Activated CD8-positive, alpha-beta memory T cell treated with anti-CD3 and anti-CD28 coated beads, Interleukin-2, amount 50 U/mL, for 24 hours (primary cell): Measurements from ENCODE around the gene SPATC1L.
"Not testable (repeated sequence)": the region's sequence is repeated elsewhere in the genome, so short reads cannot be mapped to it uniquely, and the experiment has no call there.

ENCODE experiments used
- DNase-seq: peaks from one replicate; pipeline ENCODE4 v3.0.0-alpha.2; 2020; ENCODE audit errors: extremely low read depth

The SPATC1L gene

DNA sequence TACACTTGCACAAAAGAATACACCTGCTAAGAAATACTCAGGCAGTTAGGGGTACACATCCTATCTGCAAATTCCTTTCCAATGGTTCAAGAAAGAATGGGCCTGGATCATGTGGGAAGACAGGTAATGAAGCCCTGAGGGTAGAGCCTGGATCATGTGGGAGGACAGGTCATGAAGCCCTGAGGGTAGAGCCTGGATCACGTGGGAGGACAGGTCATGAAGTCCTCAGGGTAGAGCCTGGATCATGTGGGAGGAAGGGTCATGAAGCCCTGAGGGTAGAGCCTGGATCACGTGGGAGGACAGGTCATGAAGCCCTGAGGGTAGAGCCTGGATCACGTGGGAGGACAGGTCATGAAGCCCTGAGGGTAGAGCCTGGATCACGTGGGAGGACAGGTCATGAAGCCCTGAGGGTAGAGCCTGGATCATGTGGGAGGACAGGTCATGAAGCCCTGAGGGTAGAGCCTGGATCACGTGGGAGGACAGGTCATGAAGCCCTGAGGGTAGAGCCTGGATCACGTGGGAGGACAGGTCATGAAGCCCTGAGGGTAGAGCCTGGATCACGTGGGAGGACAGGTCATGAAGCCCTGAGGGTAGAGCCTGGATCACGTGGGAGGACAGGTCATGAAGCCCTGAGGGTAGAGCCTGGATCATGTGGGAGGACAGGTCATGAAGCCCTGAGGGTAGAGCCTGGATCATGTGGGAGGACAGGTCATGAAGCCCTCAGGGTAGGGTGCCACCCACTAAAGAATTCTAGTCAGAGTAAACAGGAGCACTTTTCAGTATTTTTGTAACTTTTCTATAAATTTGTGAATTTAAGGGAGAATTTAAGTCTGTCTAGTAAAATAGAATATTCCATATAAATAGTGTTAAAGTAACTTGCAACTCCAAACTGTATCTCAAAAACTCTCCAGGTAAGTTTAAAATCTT is 16.9 kb upstream of the SPATC1L start:
- DNase-seq: not testable (repeated sequence)

- DNase-seq: no peak
Observed at GRCh38 chr21:46199436-46200373, 15.4 kb upstream of the SPATC1L start.

DNA sequence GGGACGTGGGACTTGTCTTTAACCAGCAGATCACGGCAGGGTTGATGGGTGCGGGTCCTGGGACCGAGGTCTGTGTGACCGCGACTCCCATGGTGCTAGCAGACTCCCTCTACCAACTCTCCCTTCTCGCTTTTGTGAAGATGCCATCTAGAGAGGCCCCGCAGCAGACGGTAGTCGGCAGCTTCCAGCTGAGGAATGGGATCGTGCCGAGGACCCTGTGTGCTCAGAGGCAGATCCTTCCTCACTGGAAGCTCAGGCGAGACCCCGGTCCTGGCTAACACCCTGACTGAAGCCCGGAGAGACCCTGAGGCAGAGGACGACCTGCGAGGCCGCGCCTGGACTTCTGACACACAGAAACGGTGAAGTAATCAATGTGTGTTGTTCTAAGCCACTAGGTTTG is 12.5 kb upstream of the SPATC1L start:
- no peak for DNase-seq

- no peak for DNase-seq
Observed at GRCh38 chr21:46195595-46196195, 11.4 kb upstream of the SPATC1L start.

DNA sequence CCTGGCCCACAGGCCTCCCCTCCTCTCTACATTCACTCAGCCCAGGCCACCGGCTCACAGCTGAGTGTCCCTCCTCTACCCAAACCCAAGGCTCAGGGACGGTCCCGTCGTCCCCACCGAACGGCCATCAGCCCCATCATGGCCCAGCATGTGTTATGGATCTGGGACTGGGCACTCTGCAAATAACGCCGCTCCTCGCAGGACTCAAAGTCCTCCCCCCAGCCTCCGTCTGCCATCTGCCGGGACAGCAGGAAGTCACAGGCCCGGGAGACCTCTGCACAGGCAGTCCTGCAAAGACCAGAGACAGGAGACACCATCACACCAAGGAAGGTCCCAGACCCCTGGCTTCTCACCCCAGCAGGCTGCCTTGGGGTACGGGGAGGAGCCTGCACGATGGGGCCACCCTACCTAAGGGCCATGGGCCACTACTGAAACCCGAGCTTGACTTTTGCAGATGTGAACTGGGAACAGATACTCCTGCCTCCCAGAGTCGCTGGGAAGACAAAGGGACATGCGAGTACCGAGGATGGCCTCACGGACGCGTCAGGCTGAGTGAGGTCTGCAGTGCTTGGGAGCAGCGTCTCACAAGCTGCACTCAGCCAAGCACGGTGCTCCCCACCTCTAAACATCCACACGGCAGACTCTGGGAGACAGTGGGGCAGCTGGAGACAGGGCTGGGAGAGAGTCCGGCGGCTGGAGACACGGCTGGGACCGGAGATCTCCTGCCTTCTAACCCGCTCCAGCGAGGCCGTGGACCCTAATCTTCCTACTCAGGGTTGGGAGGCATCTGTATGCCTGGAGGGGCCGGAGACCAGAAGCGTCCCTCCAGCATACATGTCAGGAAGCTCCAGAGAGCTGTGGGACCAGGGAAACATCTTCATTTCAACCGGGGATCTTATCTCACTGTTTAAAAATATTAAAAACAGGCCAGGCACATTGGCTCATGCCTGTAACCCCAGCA is 10.4 kb upstream of the SPATC1L start:
- DNase-seq: no peak

- no peak for DNase-seq
Observed at GRCh38 chr21:46193829-46194373, 9.6 kb upstream of the SPATC1L start.

DNA sequence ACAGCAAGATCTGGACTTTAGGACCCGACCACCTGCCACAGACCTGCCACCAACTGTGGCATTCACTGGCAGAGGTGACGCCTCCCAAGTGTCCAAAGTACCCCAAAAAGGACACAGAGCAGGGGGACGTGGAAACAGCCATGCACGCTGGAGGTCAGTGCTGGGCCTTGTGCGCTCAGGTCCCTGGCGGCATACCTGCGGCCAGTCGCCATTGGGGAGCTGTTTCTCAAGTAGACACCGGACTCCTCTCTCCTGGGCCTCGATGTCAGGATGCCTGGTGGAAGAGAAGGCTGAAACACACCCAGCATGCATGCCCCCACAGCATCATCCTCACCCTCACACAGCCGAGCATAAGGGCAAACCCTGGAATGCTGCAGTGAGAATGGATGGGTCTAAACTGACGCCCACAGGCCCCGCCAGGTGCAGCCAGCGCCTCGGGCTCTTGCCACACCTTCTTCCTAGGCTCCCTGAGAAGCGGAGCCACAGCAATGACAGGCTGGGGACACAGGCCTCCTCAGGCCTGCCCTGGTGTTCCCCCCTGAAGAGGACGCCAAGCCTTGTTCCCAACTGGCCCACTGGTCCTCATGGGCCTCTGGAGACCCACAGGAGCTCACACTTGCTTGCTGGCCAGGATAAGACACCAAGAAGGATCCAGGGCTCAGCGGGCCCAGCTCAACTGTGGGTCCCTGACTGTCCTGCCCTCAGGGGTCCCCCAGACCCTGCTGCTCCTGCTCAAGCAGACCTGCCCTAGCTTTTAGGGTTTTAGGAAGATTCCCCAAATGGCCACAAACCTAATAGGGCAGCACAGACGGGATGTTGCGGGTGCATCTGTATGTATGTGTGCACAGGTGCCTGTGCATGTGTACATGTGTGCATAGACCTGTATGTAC is 7.7 kb upstream of the SPATC1L start:
- no peak for DNase-seq

- no peak for DNase-seq
Observed at GRCh38 chr21:46191257-46191685, 7.0 kb upstream of the SPATC1L start.

GRCh38 chr21:46190491-46191131 is 6.4 kb upstream of the SPATC1L start:
- DNase-seq: no peak

- no peak for DNase-seq
Observed at GRCh38 chr21:46189959-46190490, 5.8 kb upstream of the SPATC1L start.

DNA sequence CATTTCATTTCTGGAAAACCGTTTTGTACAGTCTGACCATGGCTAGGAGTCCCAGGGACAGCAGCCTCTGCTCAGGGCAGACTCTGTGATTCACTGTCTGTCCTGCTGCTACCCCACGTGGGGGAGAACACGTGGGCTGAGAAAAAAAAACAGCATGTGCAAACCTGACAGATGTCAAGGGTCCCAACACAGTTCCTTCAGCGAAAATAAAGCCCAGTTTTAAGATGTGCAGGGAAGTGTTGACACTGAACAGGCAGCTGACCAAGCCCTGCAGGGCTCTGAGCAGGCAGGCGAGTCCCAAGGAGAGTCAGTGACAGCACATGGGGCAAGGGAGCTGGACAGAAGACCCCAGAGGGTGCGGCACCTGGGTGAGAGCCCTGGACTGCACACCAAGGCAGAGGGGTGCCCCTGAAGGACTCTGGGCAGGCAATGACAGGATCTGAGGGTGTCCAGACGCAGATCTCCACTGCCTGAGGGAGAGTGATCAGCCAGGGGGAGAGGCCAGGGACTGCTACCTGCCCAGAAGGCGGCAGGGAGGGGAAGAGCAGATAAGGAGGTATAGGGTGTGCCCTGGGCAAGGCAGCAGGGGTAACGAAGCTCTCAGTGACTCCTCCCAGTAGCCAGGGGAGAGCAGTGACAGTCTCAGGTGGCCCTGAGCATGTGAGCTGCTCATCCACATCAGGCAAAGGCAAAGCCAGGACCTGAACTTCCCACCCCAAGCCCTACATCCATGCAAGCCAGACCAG is 5.1 kb upstream of the SPATC1L start:
- DNase-seq: no peak

- no peak for DNase-seq
Observed at GRCh38 chr21:46188226-46189212, 4.3 kb upstream of the SPATC1L start.

DNA sequence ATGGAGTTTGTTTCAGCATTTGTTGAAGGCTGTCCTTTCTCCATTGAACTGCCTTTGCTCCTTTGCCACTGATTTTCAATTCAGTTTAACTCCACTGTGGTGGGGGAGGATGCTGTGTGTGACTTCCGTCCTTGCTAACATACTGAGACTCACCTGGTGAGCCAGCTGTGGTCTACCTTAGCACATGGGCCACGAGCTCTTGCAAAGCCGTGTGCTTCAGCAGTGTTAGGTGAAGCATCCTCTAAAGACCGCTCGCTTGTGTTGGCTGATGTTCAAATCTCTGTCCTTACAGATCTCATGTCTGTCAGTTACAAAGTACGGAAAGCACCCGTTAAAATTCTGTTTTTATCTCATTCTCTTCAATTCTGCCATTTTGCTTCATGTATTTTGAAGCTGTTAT is 3.6 kb upstream of the SPATC1L start:
- DNase-seq: no peak

DNA sequence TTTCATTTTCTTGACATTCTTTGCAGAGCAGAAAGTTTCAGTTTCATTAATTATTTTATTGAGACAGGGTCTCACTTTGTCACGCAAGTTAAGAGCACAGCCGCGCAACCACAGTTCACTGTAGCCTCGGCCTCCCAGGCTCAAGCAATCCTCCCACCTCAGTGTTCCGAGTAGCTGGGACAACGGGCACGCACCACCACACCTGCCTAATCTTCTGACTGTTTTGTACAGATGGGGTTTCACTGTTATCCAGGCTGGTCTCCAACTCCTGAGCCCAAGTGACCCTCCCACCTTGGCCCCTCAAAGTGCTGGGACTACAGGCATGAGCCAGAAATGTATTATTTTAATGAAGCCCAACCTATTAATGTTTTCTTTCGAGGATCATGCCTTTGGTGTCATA is 3.0 kb upstream of the SPATC1L start:
- no peak for DNase-seq

DNA sequence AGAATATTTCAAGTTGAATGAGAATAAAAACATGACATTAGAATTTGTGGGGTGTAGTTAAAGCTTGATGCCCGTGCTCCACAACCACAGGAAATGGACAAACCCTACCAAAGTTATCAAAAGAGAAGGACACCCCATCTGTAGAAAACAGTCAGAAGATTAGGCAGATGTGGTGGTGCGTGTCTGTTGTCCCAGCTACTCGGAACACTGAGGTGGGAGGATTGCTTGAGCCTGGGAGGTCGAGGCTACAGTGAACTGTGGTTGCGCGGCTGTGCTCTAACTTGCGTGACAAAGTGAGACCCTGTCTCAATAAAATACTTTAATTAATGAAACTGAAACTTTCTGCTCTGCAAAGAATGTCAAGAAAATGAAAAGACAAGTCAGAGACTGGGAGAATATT is 1.5 kb upstream of the SPATC1L start:
- DNase-seq: no peak

- DNase-seq: peak; percentile 49
Observed at GRCh38 chr21:46184625-46185555, 631 bp upstream of the SPATC1L start.
